Measurements from ENCODE around the gene TMEM200A. TPM values are rescaled to one million over a fixed set of nuclear protein-coding genes. Genes with fewer than 3 reads are reported as not detected.

The TMEM200A gene
- total and polyA plus RNA-seq, 5 donors from 2014 or later = 0.07 to 1.1 (median 0.40) TPM

Other genes starting within 250 kb of the TMEM200A start
- 49.6 TPM for gene SAMD3, start 143.1 kb upstream of the TMEM200A start, total RNA-seq
- 10 to 100 TPM; 25.0 to 70.7 (median 45.7) TPM for gene SAMD3, start 143.1 kb upstream of the TMEM200A start, polyA plus RNA-seq

All from CD4-positive, CD25-positive, alpha-beta regulatory T cell (primary cell).